Measurements from ENCODE around the gene KAT2A. TPM values are rescaled to one million over a fixed set of nuclear protein-coding genes. Genes with fewer than 3 reads are reported as not detected.
A peak's percentile ranks its signal among the peaks of the same experiment; 100 is the strongest.

The KAT2A gene
- total RNA-seq, 1 donor from 2014 or later: 86.2 TPM

- Mint-ChIP-seq H3K4me1 (peaks cover 2% of the 10 kb centered on the region), H3K4me3 (no peak overlapping the region), H3K27me3 (ENCODE audit: low read depth) (peaks cover 38% of the 10 kb centered on the region), H3K36me3 (no peaks in the 10 kb centered on the region), H3K27ac (no peak overlapping the region), H3K9me3 (no peaks in the 10 kb centered on the region)
- TF ChIP-seq CTCF (IDR thresholded peaks at IDR 0.05; ENCODE audit: unreplicated experiment): no peak
- no peak for DNase-seq (ENCODE audit: low spot score in 2 of 2, unreplicated experiment in 2 of 2)
Observed at GRCh38 chr17:42106009-42106408, 15.2 kb downstream of the KAT2A start.

GRCh38 chr17:42104264-42104663, 16.9 kb downstream of the KAT2A start:
- DNase-seq (ENCODE audit: low spot score in 2 of 2, unreplicated experiment in 2 of 2): no peak
- Mint-ChIP-seq H3K27ac (no peak overlapping the region), H3K9me3 (no peaks in the 10 kb centered on the region), H3K36me3 (no peaks in the 10 kb centered on the region), H3K4me1 (peaks cover 2% of the 10 kb centered on the region), H3K27me3 (ENCODE audit: low read depth) (peaks cover 40% of the 10 kb centered on the region), H3K4me3 (no peak overlapping the region)
- TF ChIP-seq CTCF (IDR thresholded peaks at IDR 0.05; ENCODE audit: unreplicated experiment): no peak

- peaks cover 47% of the 10 kb centered on the region for H3K27me3 Mint-ChIP-seq (ENCODE audit: low read depth)
- no peak for DNase-seq (ENCODE audit: low spot score in 2 of 2, unreplicated experiment in 2 of 2)
- no peak for TF ChIP-seq CTCF (IDR thresholded peaks at IDR 0.05; ENCODE audit: unreplicated experiment)
- peaks cover 2% of the 10 kb centered on the region for H3K4me1 Mint-ChIP-seq
- H3K9me3 Mint-ChIP-seq: no peaks in the 10 kb centered on the region
- no peak overlapping the region for H3K4me3 Mint-ChIP-seq
- no peaks in the 10 kb centered on the region for H3K36me3 Mint-ChIP-seq
- H3K27ac Mint-ChIP-seq: no peak overlapping the region
Observed at GRCh38 chr17:42103221-42103954, 17.8 kb downstream of the KAT2A start.

- peak; percentile 80 for TF ChIP-seq CTCF (IDR thresholded peaks at IDR 0.05; ENCODE audit: unreplicated experiment)
- no peak overlapping the region for H3K4me3 Mint-ChIP-seq
- no peaks in the 10 kb centered on the region for H3K9me3 Mint-ChIP-seq
- peak in 1 of 2 experiments; percentile 75 for DNase-seq (ENCODE audit: low spot score in 2 of 2, unreplicated experiment in 2 of 2)
- H3K27ac Mint-ChIP-seq: no peak overlapping the region
- peaks cover 10% of the 10 kb centered on the region for H3K4me1 Mint-ChIP-seq
- no peaks in the 10 kb centered on the region for H3K36me3 Mint-ChIP-seq
- peaks cover 51% of the 10 kb centered on the region for H3K27me3 Mint-ChIP-seq (ENCODE audit: low read depth)
Observed at GRCh38 chr17:42101513-42102292, 19.5 kb downstream of the KAT2A start.

- no peaks in the 10 kb centered on the region for H3K9me3 Mint-ChIP-seq
- TF ChIP-seq CTCF (IDR thresholded peaks at IDR 0.05; ENCODE audit: unreplicated experiment): no peak
- no peak for DNase-seq (ENCODE audit: low spot score in 2 of 2, unreplicated experiment in 2 of 2)
- no peak overlapping the region for H3K27ac Mint-ChIP-seq
- no peaks in the 10 kb centered on the region for H3K36me3 Mint-ChIP-seq
- H3K4me1 Mint-ChIP-seq: peaks cover 8% of the 10 kb centered on the region
- H3K27me3 Mint-ChIP-seq (ENCODE audit: low read depth): peaks cover 55% of the 10 kb centered on the region
- H3K4me3 Mint-ChIP-seq: no peak overlapping the region
Observed at GRCh38 chr17:42098730-42099399, 22.3 kb downstream of the KAT2A start.
